Immature natural killer cell (primary cell): ENCODE data around the gene CIB1. TPM values are rescaled to one million over a fixed set of nuclear protein-coding genes. Genes with fewer than 3 reads are reported as not detected.

Experiments used
- DNase-seq, 3 donors: peaks; one replicate each; pipeline ENCODE4 v3.0.0; 2022; ENCODE audit warnings: mixed read lengths in 1 of 3
- H3K27ac Mint-ChIP-seq, 6 donors: one replicate each; pipeline ENCODE4 v1.8.0; 2020; ENCODE audit warnings: mixed read lengths in 6 of 6, mild to moderate bottlenecking in 5 of 6, inconsistent platforms in 4 of 6, moderate library complexity in 3 of 6
- H3K27me3 Mint-ChIP-seq, 3 donors: one replicate each; pipeline ENCODE4 v1.8.0; 2020 to 2021; ENCODE audit warnings: low read depth in 3 of 3, mild to moderate bottlenecking in 3 of 3, mixed read lengths in 3 of 3, moderate library complexity in 3 of 3, inconsistent platforms in 1 of 3
- H3K36me3 Mint-ChIP-seq, 3 donors: one replicate each; pipeline ENCODE4 v1.8.0; 2020; ENCODE audit warnings: mixed read lengths in 3 of 3, inconsistent platforms in 2 of 3, mild to moderate bottlenecking in 2 of 3
- H3K4me1 Mint-ChIP-seq, 2 donors: one replicate each; pipeline ENCODE4 v1.8.0; 2020; ENCODE audit warnings: inconsistent platforms in 2 of 2, mild to moderate bottlenecking in 2 of 2, mixed read lengths in 2 of 2, moderate library complexity in 1 of 2
- H3K4me3 Mint-ChIP-seq, 5 donors: one replicate each; pipeline ENCODE4 v1.8.0; 2020; ENCODE audit warnings: mild to moderate bottlenecking in 5 of 5, mixed read lengths in 5 of 5, inconsistent platforms in 3 of 5, moderate library complexity in 3 of 5
- H3K9me3 Mint-ChIP-seq, 6 donors: one replicate each; pipeline ENCODE4 v1.8.0; 2020; ENCODE audit warnings: mild to moderate bottlenecking in 6 of 6, mixed read lengths in 6 of 6, inconsistent platforms in 4 of 6, moderate library complexity in 3 of 6
- polyA plus RNA-seq, 3 donors: library from polyadenylated mRNA; unstranded; fragments of 300-500 nt; fragmentation: Illumina TruSeq; gene quantifications; one replicate each; pipeline ENCODE4 v1.2.3, GENCODE V29; 2021

Gene CIB1
- polyA plus RNA-seq, 3 donors from 2014 or later = 219 to 304 (median 265) TPM

GRCh38 chr15:90232196-90232595 lies 1.5 kb downstream of the CIB1 start:
- Mint-ChIP-seq H3K9me3 (no peaks in the 10 kb centered on the region), H3K27me3 (peaks cover 19 to 27% (median 24%) of the 10 kb centered on the region in 3 donors), H3K36me3 (peaks cover 4 to 27% (median 10%) of the 10 kb centered on the region in 3 donors), H3K4me1 (peaks cover 55 to 60% of the 10 kb centered on the region in 2 donors), H3K27ac (peak overlapping the region; percentile 99 to 100 (median 99)), H3K4me3 (peak overlapping the region; percentile 86 to 95 (median 89))
- no peak for DNase-seq

GRCh38 chr15:90231028-90232017 lies 2.4 kb downstream of the CIB1 start:
- Mint-ChIP-seq H3K27me3 (peaks cover 19 to 27% (median 24%) of the 10 kb centered on the region in 3 donors), H3K4me1 (peaks cover 55 to 60% of the 10 kb centered on the region in 2 donors), H3K36me3 (peaks cover 4 to 26% (median 10%) of the 10 kb centered on the region in 3 donors), H3K4me3 (peak overlapping the region; percentile 86 to 95 (median 89)), H3K27ac (peak overlapping the region; percentile 99 to 100 (median 99)), H3K9me3 (no peaks in the 10 kb centered on the region)
- peak; percentile 90 to 92 (median 91) for DNase-seq

- H3K36me3 Mint-ChIP-seq = peaks cover 7 to 27% (median 10%) of the 10 kb centered on the region in 3 donors
- H3K9me3 Mint-ChIP-seq = no peaks in the 10 kb centered on the region
- H3K27ac Mint-ChIP-seq = peak overlapping the region; percentile 99 to 100 (median 99)
- no peak for DNase-seq
- H3K4me1 Mint-ChIP-seq = peaks cover 53 to 55% of the 10 kb centered on the region in 2 donors
- H3K27me3 Mint-ChIP-seq = peaks cover 19 to 27% (median 24%) of the 10 kb centered on the region in 3 donors
- peak overlapping the region; percentile 86 to 95 (median 89) for H3K4me3 Mint-ChIP-seq
Measured at GRCh38 chr15:90230610-90231009, 3.1 kb downstream of the CIB1 start.

- peak overlapping the region; percentile 99 to 100 (median 99) for H3K27ac Mint-ChIP-seq
- DNase-seq = no peak
- H3K4me3 Mint-ChIP-seq = peak overlapping the region; percentile 24 to 95 (median 87)
- H3K27me3 Mint-ChIP-seq = peaks cover 19 to 27% (median 24%) of the 10 kb centered on the region in 3 donors
- no peaks in the 10 kb centered on the region for H3K9me3 Mint-ChIP-seq
- H3K36me3 Mint-ChIP-seq = peaks cover 7 to 27% (median 10%) of the 10 kb centered on the region in 3 donors
- H3K4me1 Mint-ChIP-seq = peaks cover 51 to 53% of the 10 kb centered on the region in 2 donors
Measured at GRCh38 chr15:90230071-90230494, 3.7 kb downstream of the CIB1 start.

GRCh38 chr15:90228960-90229359 lies 4.8 kb downstream of the CIB1 start:
- no peaks in the 10 kb centered on the region for H3K9me3 Mint-ChIP-seq
- peaks cover 43% of the 10 kb centered on the region in 2 donors for H3K4me1 Mint-ChIP-seq
- H3K27me3 Mint-ChIP-seq = peaks cover 19 to 27% (median 24%) of the 10 kb centered on the region in 3 donors
- H3K27ac Mint-ChIP-seq = peak overlapping the region; percentile 99 to 100 (median 99)
- no peak for DNase-seq
- H3K4me3 Mint-ChIP-seq = no peak overlapping the region
- H3K36me3 Mint-ChIP-seq = peaks cover 7 to 33% (median 10%) of the 10 kb centered on the region in 3 donors

GRCh38 chr15:90227816-90228772 lies 5.6 kb downstream of the CIB1 start:
- H3K27me3 Mint-ChIP-seq = peaks cover 19 to 25% (median 20%) of the 10 kb centered on the region in 3 donors

GRCh38 chr15:90227336-90227735 lies 6.4 kb downstream of the CIB1 start:
- peaks cover 7 to 37% (median 10%) of the 10 kb centered on the region in 3 donors for H3K36me3 Mint-ChIP-seq
- no peak overlapping the region for H3K4me3 Mint-ChIP-seq
- DNase-seq = no peak

More at GRCh38 chr15:90227816-90228772, 5.6 kb downstream of the CIB1 start:
- Mint-ChIP-seq H3K27ac (peak overlapping the region in 3 of 6 donors; percentile 36 to 76 (median 40)), H3K36me3 (peaks cover 7 to 37% (median 10%) of the 10 kb centered on the region in 3 donors), H3K4me3 (no peak overlapping the region), H3K9me3 (no peaks in the 10 kb centered on the region), H3K4me1 (peaks cover 42% of the 10 kb centered on the region in 2 donors)
- DNase-seq = no peak

GRCh38 chr15:90225504-90226234 lies 8.1 kb downstream of the CIB1 start:
- Mint-ChIP-seq H3K27me3 (peaks cover 3 to 11% (median 6%) of the 10 kb centered on the region in 3 donors), H3K36me3 (peaks cover 3 to 28% (median 3%) of the 10 kb centered on the region in 3 donors), H3K4me3 (no peak overlapping the region), H3K27ac (no peak overlapping the region), H3K4me1 (peaks cover 18% of the 10 kb centered on the region in 2 donors), H3K9me3 (no peaks in the 10 kb centered on the region)
- no peak for DNase-seq

More at GRCh38 chr15:90227336-90227735, 6.4 kb downstream of the CIB1 start:
- Mint-ChIP-seq H3K9me3 (no peaks in the 10 kb centered on the region), H3K4me1 (peaks cover 34% of the 10 kb centered on the region in 2 donors), H3K27ac (peak overlapping the region in 2 of 6 donors; percentile 7 to 28), H3K27me3 (peaks cover 14 to 21% (median 16%) of the 10 kb centered on the region in 3 donors)

- DNase-seq = no peak
- H3K4me3 Mint-ChIP-seq = no peak overlapping the region
- peaks cover 12% of the 10 kb centered on the region in 2 donors for H3K4me1 Mint-ChIP-seq
- no peaks in the 10 kb centered on the region for H3K9me3 Mint-ChIP-seq
- no peak overlapping the region for H3K27ac Mint-ChIP-seq
- peaks cover 1 to 9% (median 6%) of the 10 kb centered on the region in 3 donors for H3K27me3 Mint-ChIP-seq
- peaks cover 2 to 27% (median 3%) of the 10 kb centered on the region in 3 donors for H3K36me3 Mint-ChIP-seq
Measured at GRCh38 chr15:90225047-90225446, 8.7 kb downstream of the CIB1 start.

GRCh38 chr15:90223441-90224165 lies 10.1 kb downstream of the CIB1 start:
- Mint-ChIP-seq H3K4me1 (peaks cover 0 to 1% of the 10 kb centered on the region in 2 donors), H3K27me3 (peaks cover 0 to 3% (median 0%) of the 10 kb centered on the region in 3 donors), H3K36me3 (peaks cover 3 to 14% (median 5%) of the 10 kb centered on the region in 3 donors), H3K4me3 (no peak overlapping the region), H3K27ac (no peak overlapping the region), H3K9me3 (no peaks in the 10 kb centered on the region)
- DNase-seq = no peak

- no peaks in the 10 kb centered on the region for H3K27me3 Mint-ChIP-seq
- H3K4me3 Mint-ChIP-seq = no peak overlapping the region
- no peaks in the 10 kb centered on the region for H3K9me3 Mint-ChIP-seq
- no peak overlapping the region for H3K27ac Mint-ChIP-seq
- H3K36me3 Mint-ChIP-seq = peaks cover 3 to 13% (median 5%) of the 10 kb centered on the region in 3 donors
- H3K4me1 Mint-ChIP-seq = peaks cover 0 to 2% of the 10 kb centered on the region in 2 donors
- no peak for DNase-seq
Measured at GRCh38 chr15:90222547-90222946, 11.2 kb downstream of the CIB1 start.
